ENCODE measurements around the gene AHRR.
"Not testable (repeated sequence)": the region's sequence is repeated elsewhere in the genome, so short reads cannot be mapped to it uniquely, and the experiment has no call there.

DNA sequence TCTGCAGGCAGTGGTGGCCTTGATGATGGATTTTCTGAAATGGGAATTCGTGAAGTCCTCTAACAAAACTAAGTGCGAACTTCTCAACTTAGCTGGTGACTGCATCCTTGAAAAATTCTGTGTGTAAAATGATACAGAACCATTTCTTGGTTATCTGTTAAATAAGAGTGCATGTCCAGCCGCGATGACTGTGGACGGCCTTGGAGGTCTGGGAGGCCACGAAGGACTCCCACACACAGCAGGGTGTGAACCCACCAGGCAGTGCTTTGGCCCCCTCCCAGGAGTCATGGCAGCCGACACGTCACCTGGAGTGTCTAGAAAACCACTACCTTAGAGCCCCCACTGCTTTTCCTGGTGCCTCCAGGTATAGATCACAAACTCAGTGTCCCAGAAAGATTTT lies 17.8 kb upstream of the AHRR start:
- TF ChIP-seq EZH2 (IDR thresholded peaks at IDR 0.05; ENCODE audit: low read length, missing control alignments): not testable (repeated sequence)
- TF ChIP-seq, protein P1, sequence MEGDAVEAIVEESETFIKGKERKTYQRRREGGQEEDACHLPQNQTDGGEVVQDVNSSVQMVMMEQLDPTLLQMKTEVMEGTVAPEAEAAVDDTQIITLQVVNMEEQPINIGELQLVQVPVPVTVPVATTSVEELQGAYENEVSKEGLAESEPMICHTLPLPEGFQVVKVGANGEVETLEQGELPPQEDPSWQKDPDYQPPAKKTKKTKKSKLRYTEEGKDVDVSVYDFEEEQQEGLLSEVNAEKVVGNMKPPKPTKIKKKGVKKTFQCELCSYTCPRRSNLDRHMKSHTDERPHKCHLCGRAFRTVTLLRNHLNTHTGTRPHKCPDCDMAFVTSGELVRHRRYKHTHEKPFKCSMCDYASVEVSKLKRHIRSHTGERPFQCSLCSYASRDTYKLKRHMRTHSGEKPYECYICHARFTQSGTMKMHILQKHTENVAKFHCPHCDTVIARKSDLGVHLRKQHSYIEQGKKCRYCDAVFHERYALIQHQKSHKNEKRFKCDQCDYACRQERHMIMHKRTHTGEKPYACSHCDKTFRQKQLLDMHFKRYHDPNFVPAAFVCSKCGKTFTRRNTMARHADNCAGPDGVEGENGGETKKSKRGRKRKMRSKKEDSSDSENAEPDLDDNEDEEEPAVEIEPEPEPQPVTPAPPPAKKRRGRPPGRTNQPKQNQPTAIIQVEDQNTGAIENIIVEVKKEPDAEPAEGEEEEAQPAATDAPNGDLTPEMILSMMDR (conservative IDR thresholded peaks at IDR 0.05 in 1 of 2, IDR thresholded peaks at IDR 0.05 in 1 of 2; ENCODE audit: low read depth in 1 of 2, low read length in 2 of 2): not testable (repeated sequence)

Data from fibroblast of lung (primary cell).